DMS114 treated with DMSO at 0.1 percent for 48 hours (cell line): ENCODE data around the gene CERS6.

Experiments used
- DNase-seq: peaks from one replicate; lab custom pipeline; 2025; ENCODE audit not compliant: unreplicated experiment; lab: John Stamatoyannopoulos, UW

Gene CERS6

DNA sequence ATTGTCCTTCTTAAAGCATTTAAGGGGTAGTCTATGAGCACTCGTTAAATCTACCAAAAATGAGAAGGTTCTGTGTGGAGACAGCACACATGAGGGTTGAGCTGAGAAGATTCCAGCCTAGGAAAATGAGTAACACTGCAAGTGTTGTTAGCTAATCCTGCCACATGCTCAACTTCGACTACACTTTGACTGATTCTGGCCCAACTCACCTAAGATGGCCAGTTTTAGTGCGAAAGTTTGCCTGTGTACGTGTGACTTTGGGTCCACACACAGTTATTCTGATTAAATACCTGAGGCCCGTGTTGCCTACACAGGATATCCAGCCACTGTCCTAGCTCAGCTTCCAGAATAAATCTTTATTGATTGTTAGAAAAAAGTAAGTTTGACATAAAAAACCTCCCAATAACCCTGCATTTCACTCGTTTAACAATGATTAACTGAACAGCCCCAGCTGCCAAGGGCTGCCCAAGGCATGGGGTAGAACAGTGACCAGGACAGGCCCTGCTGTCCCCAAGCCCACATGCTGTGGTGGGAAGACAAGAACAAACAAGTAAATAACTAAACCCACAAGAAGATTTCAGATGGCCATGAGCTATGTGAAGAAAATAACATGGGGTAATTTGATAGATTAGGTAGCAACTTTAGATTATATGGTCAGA, 14.7 kb upstream of the CERS6 start:
- no peak for DNase-seq

DNA sequence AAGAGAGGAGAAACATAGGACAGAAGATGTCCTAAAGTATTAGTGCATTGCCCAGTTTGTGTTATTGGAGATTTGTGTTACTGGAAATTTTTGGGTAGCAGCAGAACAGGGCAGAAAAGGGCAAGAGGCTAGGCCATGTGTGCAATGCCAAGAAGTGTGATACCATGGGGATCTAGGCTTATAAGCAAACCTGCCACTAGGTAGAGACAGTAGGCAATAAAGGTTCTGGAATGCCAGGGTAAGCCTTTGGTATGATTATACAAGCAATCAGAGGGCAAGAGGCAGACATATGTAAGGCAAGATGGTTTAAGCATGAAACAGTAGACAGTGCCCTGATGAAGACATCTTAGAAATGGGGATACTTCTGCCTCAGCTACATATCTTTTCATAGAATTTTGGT, 12.3 kb upstream of the CERS6 start:
- no peak for DNase-seq

DNA sequence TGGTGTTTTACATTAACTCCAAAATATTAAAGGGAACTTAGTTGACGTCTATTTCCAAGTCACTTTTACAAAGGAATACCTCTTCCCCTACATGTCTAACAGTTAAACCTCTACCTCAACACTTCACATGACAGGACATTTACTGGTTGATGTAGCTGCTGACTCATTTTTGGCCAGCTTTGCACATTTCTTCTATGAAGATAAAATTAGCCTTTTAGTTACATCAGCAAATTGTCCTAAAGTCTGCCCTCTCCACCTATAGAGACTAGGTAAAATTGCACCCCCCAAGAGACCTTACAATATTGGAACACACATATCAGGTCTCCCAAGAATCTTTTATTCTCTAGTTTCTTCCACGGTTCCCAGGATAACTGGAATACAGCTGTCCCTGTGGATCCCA, 10.1 kb upstream of the CERS6 start:
- DNase-seq, result no peak

DNA sequence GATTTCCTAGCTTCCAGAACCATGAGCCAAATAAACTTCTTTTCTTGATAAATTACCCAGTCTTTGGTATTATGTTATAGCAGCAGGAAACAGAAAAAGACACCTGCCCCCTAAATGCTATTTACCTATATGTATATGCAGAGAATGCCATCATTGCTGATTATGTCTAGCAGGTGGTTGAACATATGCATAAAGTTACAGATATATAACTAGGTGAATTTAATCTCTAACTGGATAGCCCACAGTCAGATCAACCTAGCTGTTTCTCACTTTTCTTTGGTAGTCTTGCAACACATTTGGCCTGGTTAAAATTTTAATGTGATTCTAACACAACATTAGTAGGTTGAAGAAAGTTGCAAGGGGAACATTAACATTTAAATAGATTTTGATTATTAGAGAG, 7.1 kb upstream of the CERS6 start:
- no peak for DNase-seq

DNA sequence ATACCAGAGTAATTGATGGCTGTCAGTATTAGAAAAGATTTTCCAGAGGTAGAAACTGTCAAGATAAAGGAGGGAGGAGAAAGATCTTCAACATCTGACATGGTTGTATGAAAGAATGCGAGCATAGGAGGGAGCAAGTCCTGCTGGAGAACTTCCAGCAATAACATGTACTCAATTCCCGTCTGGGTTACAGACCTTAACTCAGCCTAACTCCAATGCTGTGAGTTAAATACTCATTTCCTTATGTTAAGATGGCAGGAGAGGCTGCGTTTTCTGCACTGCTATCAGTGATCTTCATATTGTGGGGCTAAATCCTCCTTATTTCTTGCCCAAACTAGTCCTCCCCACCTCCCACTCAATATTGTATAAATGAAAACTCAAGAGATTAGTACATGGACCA, 6.7 kb upstream of the CERS6 start:
- DNase-seq, result no peak

DNA sequence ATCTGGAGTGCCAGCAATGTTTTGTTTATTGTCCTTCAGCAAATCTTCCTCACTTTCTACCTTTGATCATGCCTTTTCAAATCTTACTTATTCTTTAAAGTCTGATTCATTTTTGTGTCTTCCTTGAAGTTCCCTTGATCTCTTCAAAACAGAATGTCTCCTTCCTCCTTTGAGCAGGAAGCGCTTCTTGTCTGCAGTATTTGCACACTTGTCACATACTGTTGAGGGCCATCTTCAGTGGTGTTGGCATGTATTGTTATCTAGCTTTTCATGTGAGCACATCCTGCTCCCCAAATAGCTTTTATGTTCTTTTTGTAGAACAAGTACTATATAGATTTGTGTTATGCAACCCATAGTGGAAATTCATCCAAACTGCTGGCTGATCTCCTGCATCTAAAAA, 5.9 kb upstream of the CERS6 start:
- no peak for DNase-seq

DNA sequence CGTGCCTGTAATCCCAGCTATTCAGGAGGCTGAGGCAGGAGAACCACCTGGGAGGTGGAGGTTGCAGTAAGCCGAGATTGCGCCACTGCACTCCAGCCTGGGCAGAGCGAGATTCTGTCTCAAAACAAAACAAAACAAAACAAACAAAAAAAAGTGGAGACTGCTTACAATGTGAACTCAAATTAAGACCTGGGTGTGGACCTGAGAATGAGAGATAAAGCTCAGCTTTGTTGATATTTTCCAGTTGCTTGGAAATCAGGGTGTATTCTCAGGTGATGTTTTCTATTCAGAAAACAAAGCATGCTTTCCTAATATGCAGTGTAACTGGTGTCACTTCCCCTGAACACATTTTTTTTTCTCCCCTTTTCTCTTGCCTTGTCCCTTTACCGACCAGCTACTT, 5.3 kb upstream of the CERS6 start:
- no peak for DNase-seq

DNA sequence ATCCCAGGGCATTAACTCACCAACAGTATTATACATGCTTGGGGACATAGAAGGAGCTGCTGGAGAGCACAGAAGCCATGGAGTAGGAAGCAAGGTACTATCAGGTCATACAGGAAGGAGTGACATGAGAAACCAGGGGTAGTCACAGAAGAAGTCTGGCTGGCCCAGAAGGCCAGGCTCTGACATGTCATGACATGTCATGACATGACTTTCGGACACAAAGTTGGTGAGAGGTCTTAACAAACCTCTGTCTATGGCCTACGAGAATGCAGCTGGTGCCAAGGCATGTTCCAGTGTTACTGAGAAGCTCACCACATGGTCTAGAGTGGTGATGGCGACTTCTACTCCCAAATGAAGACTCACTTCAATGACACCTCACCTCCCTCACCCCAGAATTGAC, 3.3 kb upstream of the CERS6 start:
- DNase-seq, result no peak

DNA sequence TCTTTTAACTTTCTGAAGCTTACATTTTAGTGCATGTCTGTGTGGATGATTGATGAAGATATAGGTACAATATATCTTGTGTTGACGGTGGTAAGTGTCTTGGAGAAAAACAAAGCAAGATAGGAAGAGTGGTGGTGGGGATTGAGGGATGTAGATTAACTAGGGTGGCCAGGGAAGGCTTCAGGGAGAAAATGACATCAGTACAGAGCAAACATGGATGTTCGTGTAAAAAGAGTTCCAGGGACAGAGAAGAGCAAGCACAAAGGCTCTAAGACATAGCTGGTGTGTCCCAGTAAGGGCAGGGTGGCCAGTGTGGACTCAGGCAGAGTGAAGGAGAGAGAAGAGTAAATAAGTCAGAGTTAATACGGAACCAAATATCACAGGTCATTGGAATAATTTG, 2.7 kb upstream of the CERS6 start:
- no peak for DNase-seq

DNA sequence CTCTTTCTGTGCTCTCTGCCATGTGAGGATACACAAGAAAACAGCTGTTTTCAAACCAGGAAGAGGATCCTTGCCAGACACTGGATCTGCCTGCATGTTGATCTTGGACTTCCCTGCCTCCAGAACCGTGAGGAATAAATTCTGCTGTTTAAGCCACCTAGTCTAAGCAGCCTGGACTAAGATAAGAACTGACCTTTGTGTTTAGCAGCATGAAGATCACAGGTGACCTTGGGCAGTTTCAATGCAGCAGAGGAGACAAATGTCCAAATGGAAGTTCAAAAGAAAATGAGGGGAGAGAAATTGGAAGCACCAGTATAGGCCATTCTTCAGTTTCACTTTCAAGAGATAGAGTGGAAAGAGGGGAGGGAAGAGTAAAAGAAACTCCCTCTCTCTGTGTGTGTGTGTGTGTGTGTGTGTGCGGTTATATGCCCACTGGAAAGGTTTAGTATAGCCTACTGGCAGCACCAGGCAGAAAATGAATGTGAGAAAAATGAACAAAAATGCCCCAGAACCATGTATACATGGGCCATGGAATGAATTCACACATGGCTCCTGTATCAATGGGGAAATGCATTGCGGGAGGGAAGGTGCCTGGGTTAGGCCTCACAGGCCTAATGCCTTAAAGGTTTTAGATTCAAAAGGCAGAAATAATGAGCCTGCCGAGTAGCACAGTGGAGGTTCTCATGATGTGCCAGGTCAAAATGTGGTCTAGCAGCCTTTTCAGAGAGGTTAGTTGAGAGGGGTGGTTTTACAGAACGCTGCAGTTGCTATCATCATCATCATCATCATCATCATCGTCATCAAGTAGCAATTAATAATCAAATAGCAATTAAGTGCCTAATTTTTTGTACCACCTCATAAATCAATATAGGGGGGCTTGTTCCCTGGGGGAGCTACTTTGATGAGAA, 1.1 kb upstream of the CERS6 start:
- no peak for DNase-seq

DNA sequence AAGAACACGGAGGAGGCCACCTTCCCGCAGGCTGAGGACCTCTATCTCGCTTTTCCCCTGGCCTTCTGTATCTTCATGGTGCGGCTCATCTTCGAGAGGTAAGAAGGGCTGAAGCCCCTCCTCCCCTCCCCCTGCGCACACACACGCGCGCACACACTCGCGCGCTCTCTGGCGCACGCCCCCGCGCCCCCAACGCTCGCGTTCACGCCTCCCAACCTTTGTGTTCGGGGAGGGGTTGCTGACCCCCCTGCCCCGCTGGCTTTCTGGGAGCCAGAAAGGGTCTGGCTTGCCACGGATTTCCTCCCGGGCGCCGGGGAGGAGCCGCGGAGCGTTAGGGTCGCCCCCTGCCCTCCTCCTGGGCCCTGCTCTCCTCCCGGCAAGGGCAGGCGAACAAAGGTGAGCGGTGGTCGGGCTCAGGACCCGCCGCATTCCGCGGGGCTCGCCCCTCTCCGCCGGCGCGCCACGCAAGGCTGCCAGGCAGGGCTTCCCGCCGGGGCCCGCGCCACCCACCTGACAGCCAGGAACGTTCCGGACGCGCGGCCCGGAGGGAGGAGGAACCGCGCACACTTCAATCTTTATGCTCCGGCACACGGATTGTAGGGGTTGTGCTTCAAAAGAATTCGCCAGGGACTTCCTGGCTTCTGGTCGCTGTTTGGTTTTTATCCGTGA, 583 bp downstream of the CERS6 start:
- DNase-seq, result no peak

DNA sequence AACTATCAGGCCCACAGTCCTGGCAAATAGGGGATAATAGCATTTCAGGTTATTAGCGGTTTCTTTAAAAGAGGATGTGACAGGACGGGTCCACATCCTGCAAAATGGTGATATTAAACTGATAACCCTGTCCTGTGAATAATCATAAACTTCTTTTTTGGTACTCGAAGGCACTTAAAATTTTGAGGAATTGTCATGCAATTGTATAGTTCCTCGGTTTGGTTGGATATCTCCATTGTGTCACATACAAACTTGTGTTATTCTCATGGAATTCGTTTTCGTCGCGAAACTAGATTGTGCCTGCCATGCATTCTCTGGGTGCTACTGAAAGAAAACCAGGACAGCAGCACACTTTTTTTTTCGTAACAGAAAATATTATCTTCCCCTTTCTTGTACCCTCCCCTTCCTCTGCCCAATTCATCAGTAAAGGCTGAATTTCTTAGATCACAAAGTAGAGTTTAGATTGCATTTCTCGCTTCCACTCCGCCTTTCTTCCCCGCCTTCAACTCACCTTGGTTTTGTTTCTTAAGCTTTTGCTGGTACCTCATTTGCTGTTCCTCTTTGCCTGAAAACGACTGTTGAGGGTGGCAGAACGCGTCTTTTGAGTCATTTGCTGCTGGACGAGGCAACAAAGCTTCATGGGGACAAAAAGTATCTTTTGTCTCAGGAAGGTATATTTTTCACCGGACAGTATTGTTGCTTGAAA, 1.3 kb downstream of the CERS6 start:
- no peak for DNase-seq

DNA sequence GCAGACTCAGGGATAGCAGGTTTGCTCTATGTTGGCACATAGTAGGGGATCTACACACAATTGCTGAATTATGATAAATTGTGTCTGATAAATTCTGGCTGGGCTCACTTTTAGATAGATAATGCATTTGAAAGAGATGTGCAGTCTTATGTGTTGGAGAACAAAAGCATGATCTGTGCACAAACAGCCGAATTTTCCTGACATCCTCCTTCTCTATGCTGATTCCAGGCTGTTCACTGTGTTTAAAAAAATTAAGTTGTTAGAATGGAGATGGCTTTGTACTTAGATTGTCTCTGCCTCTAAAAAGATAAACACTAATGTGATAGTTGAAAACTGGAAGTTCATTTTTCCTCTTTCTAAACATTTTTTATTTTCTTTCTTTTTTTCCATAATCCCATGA, 2.1 kb downstream of the CERS6 start:
- no peak for DNase-seq

DNA sequence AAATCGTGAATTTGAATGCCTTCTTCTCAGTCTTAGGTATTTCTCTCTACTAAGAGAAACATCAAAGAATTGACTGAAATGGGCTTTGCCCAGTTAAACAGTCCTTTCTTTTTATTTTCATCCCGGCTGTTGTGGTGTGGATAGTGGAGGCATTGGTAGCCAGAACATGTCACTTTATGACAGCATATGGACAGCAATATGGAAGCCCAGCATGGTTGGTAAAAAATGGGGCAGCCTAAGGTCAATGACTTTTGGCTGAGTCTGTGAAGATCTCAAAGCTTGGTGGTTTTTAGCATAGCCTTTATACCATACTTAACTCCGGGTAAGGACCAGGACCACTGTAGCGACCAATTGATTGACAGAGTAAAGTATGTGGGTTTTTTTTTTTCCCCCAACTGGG, 3.2 kb downstream of the CERS6 start:
- DNase-seq, result no peak

DNA sequence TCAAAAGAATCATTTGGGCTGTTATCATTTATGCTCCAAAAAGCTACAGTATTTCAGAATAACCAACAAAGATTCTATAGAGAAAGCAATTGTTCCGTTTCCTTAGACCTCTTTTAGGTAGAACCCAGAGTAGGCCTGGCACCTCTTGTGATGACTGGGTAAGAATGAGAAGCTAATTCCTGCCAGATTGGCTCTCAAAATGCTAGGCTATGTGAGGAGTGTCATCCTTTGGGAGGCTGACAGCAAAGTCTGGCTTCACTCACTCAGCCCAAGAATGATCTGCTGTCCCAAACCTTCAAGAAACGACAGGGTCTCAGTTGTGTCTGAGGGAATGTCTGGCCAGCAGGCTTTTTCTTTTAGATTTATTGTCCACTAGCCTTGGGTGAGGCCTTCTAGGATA, 4.5 kb downstream of the CERS6 start:
- DNase-seq, result no peak

DNA sequence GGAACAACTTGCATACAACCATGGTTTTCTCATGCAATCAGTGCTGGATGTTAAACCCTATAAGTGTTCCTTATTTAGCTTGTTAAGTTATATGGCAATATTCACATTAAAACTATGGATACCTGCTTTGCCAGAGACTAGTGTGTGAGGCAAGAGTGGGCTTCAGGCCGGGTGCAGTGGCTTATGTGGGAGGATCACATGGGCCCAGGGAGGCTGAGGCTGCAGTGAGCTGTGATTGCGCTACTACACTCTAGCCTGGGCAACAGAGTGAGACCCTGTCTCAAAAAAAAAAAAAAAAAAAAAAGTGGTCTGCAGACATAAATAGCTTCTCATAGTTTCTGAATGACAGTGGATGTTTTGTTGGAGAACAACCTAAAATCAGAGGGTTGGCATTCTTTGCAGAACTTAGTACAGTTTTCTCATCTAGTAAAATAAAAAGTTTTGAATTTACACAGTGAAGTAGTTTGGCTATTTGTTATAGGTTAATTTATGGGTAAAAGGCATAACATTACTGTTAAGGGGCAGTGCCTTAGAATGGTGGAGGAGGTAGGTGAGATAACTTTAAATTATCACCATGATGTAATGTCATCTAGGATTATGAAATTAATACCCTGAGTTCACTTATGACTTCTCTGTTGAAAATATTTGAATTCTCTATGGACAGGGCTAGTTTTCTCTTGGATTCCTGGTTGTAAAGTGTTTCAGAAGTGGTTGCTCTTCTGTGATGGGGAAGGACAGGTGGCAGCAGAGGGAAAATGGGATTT, 5.3 kb downstream of the CERS6 start:
- no peak for DNase-seq

DNA sequence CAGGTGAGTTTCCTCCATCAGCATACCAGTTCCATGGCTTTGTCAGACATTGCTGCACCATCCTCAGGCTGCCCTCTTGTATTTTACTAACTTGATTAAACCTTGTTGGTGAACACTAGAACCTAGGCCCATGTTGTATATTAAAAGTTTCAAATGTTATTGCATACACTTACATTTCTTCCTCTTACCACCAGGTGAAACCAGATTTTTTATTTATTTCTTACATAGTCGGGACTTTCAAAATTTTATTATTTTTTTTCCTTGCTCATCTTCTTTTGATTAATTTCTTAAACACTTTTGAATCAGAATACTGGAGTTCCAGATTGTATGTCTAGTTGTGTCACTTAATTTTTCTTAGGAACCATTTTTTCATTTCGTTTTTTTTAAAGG, 5.9 kb downstream of the CERS6 start:
- DNase-seq, result no peak

DNA sequence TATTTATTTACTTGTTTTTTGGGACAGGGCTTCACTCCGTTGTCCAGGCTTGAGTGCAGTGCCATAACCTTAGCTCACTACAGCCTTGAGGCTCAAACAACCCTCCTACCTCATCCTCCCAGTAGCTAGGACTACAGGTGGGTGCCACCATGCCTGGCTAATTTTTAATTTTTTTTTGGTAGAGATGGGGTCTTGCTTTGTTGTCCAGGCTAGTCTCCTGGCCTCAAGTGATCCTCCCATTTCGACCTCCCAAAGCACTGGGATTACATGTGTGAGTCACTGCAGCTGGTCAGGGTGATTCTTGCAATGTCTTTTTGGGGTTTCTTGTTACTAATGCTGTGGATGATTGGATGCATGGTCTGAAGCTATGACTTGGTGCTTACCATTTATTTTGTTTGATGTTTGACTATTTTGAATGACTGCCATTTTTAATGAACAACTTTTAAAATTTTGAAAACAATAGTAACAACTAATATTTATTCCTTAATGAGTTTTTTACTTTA, 6.5 kb downstream of the CERS6 start:
- no peak for DNase-seq

DNA sequence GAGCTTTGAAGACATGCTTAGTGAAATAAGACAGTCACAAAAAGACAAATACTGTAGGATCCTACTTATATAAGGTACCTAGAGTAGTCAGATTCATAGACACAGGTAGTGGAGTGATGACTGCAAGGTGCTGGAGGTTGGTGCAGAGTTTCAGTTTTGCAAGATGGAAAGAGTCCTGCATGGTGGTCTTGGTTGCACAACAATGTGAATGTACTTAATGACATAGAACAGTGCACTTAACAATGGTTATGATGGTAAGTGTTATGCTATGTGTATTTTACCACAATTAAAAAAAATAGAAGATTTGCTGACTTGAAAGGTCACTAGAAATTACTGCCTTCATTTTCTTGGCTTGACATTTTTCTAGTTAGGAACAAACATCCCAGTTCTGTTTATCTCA, 9.5 kb downstream of the CERS6 start:
- DNase-seq, result no peak

DNA sequence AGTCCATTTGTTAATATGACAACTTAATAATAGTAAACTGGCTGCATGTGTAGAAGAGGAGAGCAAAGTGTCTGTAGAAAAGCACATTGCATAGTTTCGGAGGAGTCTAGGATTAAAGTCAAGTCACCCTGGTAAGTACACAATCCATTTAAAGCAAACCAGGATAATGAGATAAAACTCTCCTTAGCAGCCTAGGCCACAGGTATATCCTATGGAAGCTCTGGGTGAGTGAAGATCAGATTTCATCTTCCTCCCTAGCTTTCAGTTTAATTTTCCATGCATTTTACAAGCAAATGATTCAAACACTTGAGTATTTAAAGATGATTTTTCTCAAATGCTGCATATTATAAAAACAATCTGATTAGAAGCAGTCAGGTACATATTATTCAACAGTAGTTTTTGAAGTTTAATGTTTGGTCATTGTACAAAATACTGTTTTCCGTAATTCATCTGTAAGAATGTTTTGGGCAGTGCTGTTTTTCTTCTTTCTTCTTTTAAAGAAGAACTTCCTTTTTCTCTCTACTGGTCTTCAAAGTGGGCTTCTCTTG, 10.2 kb downstream of the CERS6 start:
- DNase-seq, result no peak
